KOPT-K1 (cell line): ENCODE data around the gene UGT1A7.
"Not testable (repeated sequence)": the region's sequence is repeated elsewhere in the genome, so short reads cannot be mapped to it uniquely, and the experiment has no call there.

Experiments used
- H3K27ac ChIP-seq: fragments of 200-600 bp; sonication (generic); 2 replicates; pipeline ENCODE4 v1.5.1; 2016; ENCODE audit warnings: antibody characterized with exemption, mild to moderate bottlenecking, low read depth, low read length; ENCODE audit not compliant: poor library complexity, severe bottlenecking
- H3K36me3 ChIP-seq: fragments of 200-600 bp; sonication (generic); 2 replicates; pipeline ENCODE4 v1.5.1; 2017; ENCODE audit warnings: antibody characterized with exemption, mild to moderate bottlenecking, low read length, moderate library complexity; ENCODE audit not compliant: insufficient read depth
- H3K9me3 ChIP-seq: fragments of 200-600 bp; sonication (generic); 2 replicates; pipeline ENCODE4 v1.5.1; 2017; ENCODE audit warnings: antibody characterized with exemption, low read length, mild to moderate bottlenecking; ENCODE audit not compliant: insufficient read depth, poor library complexity, severe bottlenecking

The UGT1A7 gene

GRCh38 chr2:233681521-233682099 is at the start of gene UGT1A7:
TSS of gene UGT1A7 (plus strand) at chr2:233681901. CDS start at chr2:233681938, 37 bp downstream.
- Histone ChIP-seq H3K9me3 (no peaks in the 10 kb centered on the region), H3K27ac (no peak within 1 kb of the TSS), H3K36me3 (no peaks in the 10 kb centered on the region)

- H3K9me3 ChIP-seq, H3K36me3 ChIP-seq, H3K27ac ChIP-seq: not testable (repeated sequence)
These were observed 45.4 kb upstream of the UGT1A7 start, which contains the start of gene UGT1A10 for GRCh38 chr2:233636306-233636705. TSS of gene UGT1A10 (plus strand) at chr2:233636448. CDS start at chr2:233636523, 75 bp downstream.

GRCh38 chr2:233638836-233639235 is 42.9 kb upstream of the UGT1A7 start:
- H3K36me3 ChIP-seq: no peaks in the 10 kb centered on the region
- no peak overlapping the region for H3K27ac ChIP-seq
- no peaks in the 10 kb centered on the region for H3K9me3 ChIP-seq

- H3K36me3 ChIP-seq: no peaks in the 10 kb centered on the region
- peaks cover 6% of the 10 kb centered on the region for H3K9me3 ChIP-seq
- no peak overlapping the region for H3K27ac ChIP-seq
These were observed 41.8 kb upstream of the UGT1A7 start for GRCh38 chr2:233639860-233640259.

- no peak overlapping the region for H3K27ac ChIP-seq
These were observed 38.6 kb upstream of the UGT1A7 start for GRCh38 chr2:233643128-233643527.

GRCh38 chr2:233646033-233646432 is 35.7 kb upstream of the UGT1A7 start:
- not testable (repeated sequence) for H3K36me3 ChIP-seq, H3K27ac ChIP-seq
- H3K9me3 ChIP-seq: peaks cover 31% of the 10 kb centered on the region

More at GRCh38 chr2:233643128-233643527, 38.6 kb upstream of the UGT1A7 start:
- H3K9me3 ChIP-seq: peaks cover 31% of the 10 kb centered on the region
- H3K36me3 ChIP-seq: no peaks in the 10 kb centered on the region

GRCh38 chr2:233650981-233651380 is 30.7 kb upstream of the UGT1A7 start:
- H3K27ac ChIP-seq: no peak overlapping the region
- peaks cover 14% of the 10 kb centered on the region for H3K9me3 ChIP-seq
- no peaks in the 10 kb centered on the region for H3K36me3 ChIP-seq

- Histone ChIP-seq H3K27ac (no peak overlapping the region), H3K36me3 (no peaks in the 10 kb centered on the region), H3K9me3 (peaks cover 9% of the 10 kb centered on the region)
These were observed 30.3 kb upstream of the UGT1A7 start for GRCh38 chr2:233651430-233651829.

GRCh38 chr2:233654501-233654900 is 27.2 kb upstream of the UGT1A7 start:
- Histone ChIP-seq H3K36me3 (no peaks in the 10 kb centered on the region), H3K27ac (no peak overlapping the region), H3K9me3 (no peaks in the 10 kb centered on the region)

GRCh38 chr2:233655043-233655442 is 26.7 kb upstream of the UGT1A7 start:
- H3K36me3 ChIP-seq: no peaks in the 10 kb centered on the region
- no peaks in the 10 kb centered on the region for H3K9me3 ChIP-seq
- no peak overlapping the region for H3K27ac ChIP-seq

- not testable (repeated sequence) for H3K9me3 ChIP-seq, H3K36me3 ChIP-seq, H3K27ac ChIP-seq
These were observed 25.8 kb upstream of the UGT1A7 start for GRCh38 chr2:233655943-233656342.

GRCh38 chr2:233656443-233656842 is 25.3 kb upstream of the UGT1A7 start:
- Histone ChIP-seq H3K9me3 (no peaks in the 10 kb centered on the region), H3K27ac (no peak overlapping the region), H3K36me3 (no peaks in the 10 kb centered on the region)

- H3K9me3 ChIP-seq: no peaks in the 10 kb centered on the region
- no peak overlapping the region for H3K27ac ChIP-seq
These were observed 23.1 kb upstream of the UGT1A7 start for GRCh38 chr2:233658610-233659009.

GRCh38 chr2:233663911-233664310 is 17.8 kb upstream of the UGT1A7 start:
- H3K9me3 ChIP-seq: no peaks in the 10 kb centered on the region
- H3K27ac ChIP-seq: no peak overlapping the region
- no peaks in the 10 kb centered on the region for H3K36me3 ChIP-seq

More at GRCh38 chr2:233658610-233659009, 23.1 kb upstream of the UGT1A7 start:
- H3K36me3 ChIP-seq: no peaks in the 10 kb centered on the region

- Histone ChIP-seq H3K36me3 (no peaks in the 10 kb centered on the region), H3K9me3 (no peaks in the 10 kb centered on the region), H3K27ac (no peak overlapping the region)
These were observed 13.0 kb upstream of the UGT1A7 start for GRCh38 chr2:233668605-233669260.
